GM23338 (cell line): ENCODE results near the gene DPF3. TPM values are rescaled to one million over a fixed set of nuclear protein-coding genes. Genes with fewer than 3 reads are reported as not detected.

Experiments
- ATAC-seq: fragments of 200-7000 bp; cut with Tn5 transposase; 3 replicates; pipeline ENCODE4 v1.9.1; 2020
- DNase-seq: peaks from one replicate; pipeline ENCODE4 v3.0.0-alpha.2; 2015; ENCODE audit warnings: low spot score
- H2AFZ ChIP-seq: fragments of 200-600 bp; sonication (generic); 2 replicates; pipeline ENCODE4 v1.8.0; 2016; ENCODE audit warnings: antibody characterized with exemption, mild to moderate bottlenecking, moderate library complexity
- H3F3A ChIP-seq: fragments of 200-600 bp; sonication (generic); replicated peaks from 2 replicates; pipeline ENCODE4 v1.8.0; 2017; ENCODE audit warnings: antibody characterized with exemption, mixed run types, low read depth
- H3K27ac ChIP-seq: fragments of 200-600 bp; sonication (generic); 2 replicates; pipeline ENCODE4 v1.6.1; 2016; ENCODE audit warnings: low read depth
- H3K27me3 ChIP-seq: fragments of 200-600 bp; sonication (generic); 2 replicates; pipeline ENCODE4 v1.8.0; 2016; ENCODE audit warnings: mild to moderate bottlenecking, mixed run types, moderate library complexity; ENCODE audit not compliant: insufficient read depth
- H3K36me3 ChIP-seq: fragments of 200-600 bp; sonication (generic); 2 replicates; pipeline ENCODE4 v1.8.0; 2016; ENCODE audit warnings: mild to moderate bottlenecking; ENCODE audit not compliant: insufficient read depth
- H3K4me1 ChIP-seq: fragments of 200-600 bp; sonication (generic); 2 replicates; pipeline ENCODE4 v1.8.0; 2016; ENCODE audit warnings: mild to moderate bottlenecking, moderate library complexity; ENCODE audit not compliant: insufficient read depth
- H3K4me2 ChIP-seq: fragments of 200-600 bp; sonication (generic); 2 replicates; pipeline ENCODE4 v1.7.1; 2017; ENCODE audit warnings: mixed run types
- H3K4me3 ChIP-seq: fragments of 200-600 bp; sonication (generic); 2 replicates; pipeline ENCODE4 v1.6.1; 2016; ENCODE audit warnings: mixed run types
- H3K79me2 ChIP-seq: fragments of 200-600 bp; sonication (generic); replicated peaks from 2 replicates; pipeline ENCODE4 v1.8.0; 2017; ENCODE audit warnings: mild to moderate bottlenecking; ENCODE audit not compliant: insufficient read depth
- H3K9me2 ChIP-seq: fragments of 200-600 bp; sonication (generic); 2 replicates; pipeline ENCODE4 v1.8.0; 2017; ENCODE audit not compliant: insufficient read depth
- H4K20me1 ChIP-seq: fragments of 200-600 bp; sonication (generic); replicated peaks from 2 replicates; pipeline ENCODE4 v1.8.0; 2017; ENCODE audit warnings: mild to moderate bottlenecking; ENCODE audit not compliant: insufficient read depth
- H3K27ac Mint-ChIP-seq: 2 replicates; pipeline ENCODE4 v1.8.0; 2020; ENCODE audit warnings: inconsistent platforms, mild to moderate bottlenecking, moderate library complexity, mixed read lengths
- H3K27me3 Mint-ChIP-seq: 3 replicates; pipeline ENCODE4 v1.8.0; 2022; ENCODE audit warnings: low read depth, mild to moderate bottlenecking, moderate library complexity, mixed read lengths, inconsistent platforms; ENCODE audit not compliant: insufficient read depth, poor library complexity
- H3K36me3 Mint-ChIP-seq: 3 replicates; pipeline ENCODE4 v1.8.0; 2021; ENCODE audit warnings: low read depth, mild to moderate bottlenecking, inconsistent platforms, moderate library complexity, mixed read lengths
- H3K4me1 Mint-ChIP-seq: 3 replicates; pipeline ENCODE4 v1.8.0; 2020; ENCODE audit warnings: mild to moderate bottlenecking, inconsistent platforms, mixed read lengths
- H3K4me3 Mint-ChIP-seq: 3 replicates; pipeline ENCODE4 v1.8.0; 2021; ENCODE audit warnings: moderate library complexity, mild to moderate bottlenecking, inconsistent platforms, mixed read lengths
- H3K9me3 Mint-ChIP-seq: 3 replicates; pipeline ENCODE4 v1.8.0; 2020; ENCODE audit warnings: moderate library complexity, mild to moderate bottlenecking, inconsistent platforms, mixed read lengths
- CREB1 ChIP-seq: fragments of 250-450 bp; sonication (Bioruptor Pico); IDR thresholded peaks from 2 replicates; pipeline ENCODE4 v1.5.0; 2020; ENCODE audit warnings: low read depth, mild to moderate bottlenecking, moderate library complexity
- EZH2phosphoT487 ChIP-seq: fragments of 200-600 bp; sonication (generic); IDR thresholded peaks from one replicate; pipeline ENCODE4 v1.8.1; 2018; ENCODE audit warnings: antibody characterized with exemption; ENCODE audit not compliant: unreplicated experiment
- JUNB ChIP-seq: IDR thresholded peaks from one replicate; pipeline ENCODE4 v1.6.1; 2016; ENCODE audit warnings: antibody characterized with exemption; ENCODE audit not compliant: unreplicated experiment
- POLR2AphosphoS5 ChIP-seq: IDR thresholded peaks from 2 replicates; pipeline ENCODE4 v1.6.1; 2016; ENCODE audit warnings: antibody characterized with exemption, low read depth
- STAT1 ChIP-seq: IDR thresholded peaks from one replicate; pipeline ENCODE4 v1.6.1; 2016; ENCODE audit warnings: antibody characterized with exemption; ENCODE audit not compliant: unreplicated experiment
- ZNF331 ChIP-seq: fragments of 250-450 bp; sonication (Bioruptor Pico); IDR thresholded peaks from 2 replicates; pipeline ENCODE4 v1.5.0; 2020; ENCODE audit warnings: low read depth, mild to moderate bottlenecking, moderate library complexity
- polyA plus RNA-seq: library from polyadenylated mRNA; unstranded; fragments of >200 nt; fragmentation: Nextera tagmentation; extraction: Ambion mirVana; gene quantifications from 2 replicates; pipeline ENCODE4 v1.2.1, GENCODE V29; 2016
- total RNA-seq: library from RNA; depleted of rRNA; stranded (reverse); fragments of >200 nt; shearing (Covaris generic); gene quantifications from 2 replicates; pipeline ENCODE4 v1.2.3, GENCODE V29; 2014
- TF ChIP-seq, protein P1 (sequence below): IDR thresholded peaks from one replicate; pipeline ENCODE4 v1.6.1; 2018; ENCODE audit warnings: antibody characterized with exemption; ENCODE audit not compliant: unreplicated experiment
- TF ChIP-seq, protein P2 (sequence below): IDR thresholded peaks from 2 replicates; pipeline ENCODE4 v1.6.1; 2016; ENCODE audit warnings: antibody characterized with exemption
- TF ChIP-seq, protein P3 (sequence below), 2 experiments: fragments of 200-600 bp in 1 of 2; sonication (generic) in 1 of 2; conservative IDR thresholded peaks; 2 replicates each; pipeline versions ENCODE4 v1.5.1 to v1.6.1; 2016 to 2017; ENCODE audit warnings: antibody characterized with exemption in 2 of 2, low read depth in 2 of 2, mild to moderate bottlenecking in 2 of 2, moderate library complexity in 1 of 2

DPF3 gene
- total and polyA plus RNA-seq, 2 experiments from 2014 or later = 0.18 to 1.0 TPM

DNA sequence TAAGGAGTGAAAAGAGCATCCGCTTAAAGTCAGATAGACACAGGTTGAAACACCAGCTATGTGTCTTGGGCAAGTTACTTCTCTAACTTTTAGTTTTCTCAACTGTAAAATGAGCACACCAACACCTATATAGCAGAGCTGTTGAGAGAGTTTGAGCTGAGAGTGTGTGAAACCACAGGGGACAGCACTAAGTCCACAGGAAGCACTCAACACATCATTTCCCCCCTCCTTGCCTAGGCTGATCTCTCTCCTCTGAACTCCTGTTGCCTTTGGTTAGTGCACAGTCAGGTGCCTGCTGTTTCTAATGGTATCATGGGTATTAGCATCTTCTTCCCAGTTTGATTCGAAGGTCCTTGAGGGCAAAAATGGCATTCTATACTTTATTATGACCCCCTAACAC is 176.7 kb downstream of the DPF3 start (continued):
- TF ChIP-seq, protein P1, sequence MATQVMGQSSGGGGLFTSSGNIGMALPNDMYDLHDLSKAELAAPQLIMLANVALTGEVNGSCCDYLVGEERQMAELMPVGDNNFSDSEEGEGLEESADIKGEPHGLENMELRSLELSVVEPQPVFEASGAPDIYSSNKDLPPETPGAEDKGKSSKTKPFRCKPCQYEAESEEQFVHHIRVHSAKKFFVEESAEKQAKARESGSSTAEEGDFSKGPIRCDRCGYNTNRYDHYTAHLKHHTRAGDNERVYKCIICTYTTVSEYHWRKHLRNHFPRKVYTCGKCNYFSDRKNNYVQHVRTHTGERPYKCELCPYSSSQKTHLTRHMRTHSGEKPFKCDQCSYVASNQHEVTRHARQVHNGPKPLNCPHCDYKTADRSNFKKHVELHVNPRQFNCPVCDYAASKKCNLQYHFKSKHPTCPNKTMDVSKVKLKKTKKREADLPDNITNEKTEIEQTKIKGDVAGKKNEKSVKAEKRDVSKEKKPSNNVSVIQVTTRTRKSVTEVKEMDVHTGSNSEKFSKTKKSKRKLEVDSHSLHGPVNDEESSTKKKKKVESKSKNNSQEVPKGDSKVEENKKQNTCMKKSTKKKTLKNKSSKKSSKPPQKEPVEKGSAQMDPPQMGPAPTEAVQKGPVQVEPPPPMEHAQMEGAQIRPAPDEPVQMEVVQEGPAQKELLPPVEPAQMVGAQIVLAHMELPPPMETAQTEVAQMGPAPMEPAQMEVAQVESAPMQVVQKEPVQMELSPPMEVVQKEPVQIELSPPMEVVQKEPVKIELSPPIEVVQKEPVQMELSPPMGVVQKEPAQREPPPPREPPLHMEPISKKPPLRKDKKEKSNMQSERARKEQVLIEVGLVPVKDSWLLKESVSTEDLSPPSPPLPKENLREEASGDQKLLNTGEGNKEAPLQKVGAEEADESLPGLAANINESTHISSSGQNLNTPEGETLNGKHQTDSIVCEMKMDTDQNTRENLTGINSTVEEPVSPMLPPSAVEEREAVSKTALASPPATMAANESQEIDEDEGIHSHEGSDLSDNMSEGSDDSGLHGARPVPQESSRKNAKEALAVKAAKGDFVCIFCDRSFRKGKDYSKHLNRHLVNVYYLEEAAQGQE = no peak

DNA sequence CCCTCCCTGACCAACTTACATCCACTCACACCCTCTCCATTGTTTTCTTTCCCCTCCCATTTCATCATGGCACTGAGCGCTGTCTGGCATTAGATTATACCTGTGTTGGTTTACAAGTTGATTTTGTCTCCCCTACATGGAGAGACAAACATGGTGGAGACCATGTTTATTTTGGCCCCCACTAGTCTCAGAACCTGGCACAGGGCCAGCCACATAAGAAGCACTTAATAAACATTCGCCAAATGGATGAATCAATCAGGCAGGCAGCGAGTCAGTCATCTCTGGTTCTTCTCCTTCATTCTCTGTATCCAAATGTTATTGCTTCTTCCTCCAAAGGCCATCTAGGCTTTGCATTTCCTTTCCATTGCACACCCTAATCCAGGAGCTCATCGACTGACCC is 177.4 kb downstream of the DPF3 start:
- TF ChIP-seq CREB1 (CRISPR knock-in tag) = no peak
- no peak for TF ChIP-seq POLR2AphosphoS5
- no peak for TF ChIP-seq STAT1
- TF ChIP-seq EZH2phosphoT487 = no peak
- no peak overlapping the region for H3K27ac Mint-ChIP-seq
- ATAC-seq = no peak
- no peaks in the 10 kb centered on the region for H3F3A ChIP-seq
- no peak overlapping the region for H3K27ac ChIP-seq
- H3K36me3 Mint-ChIP-seq = no peaks in the 10 kb centered on the region; the same call in 2 of the 3 replicates
- no peaks in the 10 kb centered on the region for H3K79me2 ChIP-seq
- no peaks in the 10 kb centered on the region for H3K27me3 ChIP-seq
- H3K27me3 Mint-ChIP-seq = peaks cover 5% of the 10 kb centered on the region
- H4K20me1 ChIP-seq = no peaks in the 10 kb centered on the region
- H3K4me1 Mint-ChIP-seq = peaks cover 2% of the 10 kb centered on the region; the same call in 2 of the 3 replicates
- no peak overlapping the region for H3K4me2 ChIP-seq
- DNase-seq = no peak
- H3K9me3 Mint-ChIP-seq = no peaks in the 10 kb centered on the region
- no peak overlapping the region for H3K4me3 ChIP-seq
- no peaks in the 10 kb centered on the region for H3K4me1 ChIP-seq
- H2AFZ ChIP-seq = no peak overlapping the region
- no peaks in the 10 kb centered on the region for H3K9me2 ChIP-seq
- H3K36me3 ChIP-seq = no peaks in the 10 kb centered on the region
- no peak overlapping the region for H3K4me3 Mint-ChIP-seq

DNA sequence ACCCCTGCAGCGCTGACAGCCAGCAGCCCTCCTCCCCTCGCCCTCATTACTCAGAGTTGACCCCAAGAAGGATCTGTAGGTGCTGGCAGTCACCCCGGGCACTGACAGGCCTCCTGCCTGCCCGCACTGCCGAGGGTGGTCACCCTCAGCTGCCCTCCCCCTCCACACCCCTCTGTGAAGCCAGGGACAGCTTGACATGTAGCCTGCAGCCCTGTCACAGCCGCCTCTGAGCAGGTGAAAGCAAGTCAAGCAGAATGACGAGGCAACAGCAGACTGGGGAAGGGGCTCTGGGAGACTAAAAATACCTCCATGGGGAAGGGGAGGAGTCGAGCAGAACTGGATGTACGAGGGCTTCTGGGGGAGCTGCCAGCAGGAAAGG is 178.1 kb downstream of the DPF3 start:
- Histone ChIP-seq H2AFZ (no peak overlapping the region), H3K4me2 (no peak overlapping the region), H3K4me1 (no peaks in the 10 kb centered on the region), H3K27me3 (no peaks in the 10 kb centered on the region), H3F3A (no peaks in the 10 kb centered on the region), H3K36me3 (no peaks in the 10 kb centered on the region), H4K20me1 (no peaks in the 10 kb centered on the region), H3K9me2 (no peaks in the 10 kb centered on the region), H3K4me3 (no peak overlapping the region), H3K27ac (no peak overlapping the region), H3K79me2 (no peaks in the 10 kb centered on the region)
- Mint-ChIP-seq H3K4me1 (peaks cover 2% of the 10 kb centered on the region; the same call in 2 of the 3 replicates), H3K27me3 (peaks cover 5% of the 10 kb centered on the region), H3K27ac (no peak overlapping the region), H3K4me3 (no peak overlapping the region), H3K9me3 (no peaks in the 10 kb centered on the region), H3K36me3 (no peaks in the 10 kb centered on the region; the same call in 2 of the 3 replicates)
- TF ChIP-seq STAT1 (no peak), JUNB (no peak), ZNF331 (CRISPR knock-in tag) (no peak)
- TF ChIP-seq, protein P2, sequence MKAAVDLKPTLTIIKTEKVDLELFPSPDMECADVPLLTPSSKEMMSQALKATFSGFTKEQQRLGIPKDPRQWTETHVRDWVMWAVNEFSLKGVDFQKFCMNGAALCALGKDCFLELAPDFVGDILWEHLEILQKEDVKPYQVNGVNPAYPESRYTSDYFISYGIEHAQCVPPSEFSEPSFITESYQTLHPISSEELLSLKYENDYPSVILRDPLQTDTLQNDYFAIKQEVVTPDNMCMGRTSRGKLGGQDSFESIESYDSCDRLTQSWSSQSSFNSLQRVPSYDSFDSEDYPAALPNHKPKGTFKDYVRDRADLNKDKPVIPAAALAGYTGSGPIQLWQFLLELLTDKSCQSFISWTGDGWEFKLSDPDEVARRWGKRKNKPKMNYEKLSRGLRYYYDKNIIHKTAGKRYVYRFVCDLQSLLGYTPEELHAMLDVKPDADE = no peak
- TF ChIP-seq, protein P1 = no peak
- TF ChIP-seq, protein P3, sequence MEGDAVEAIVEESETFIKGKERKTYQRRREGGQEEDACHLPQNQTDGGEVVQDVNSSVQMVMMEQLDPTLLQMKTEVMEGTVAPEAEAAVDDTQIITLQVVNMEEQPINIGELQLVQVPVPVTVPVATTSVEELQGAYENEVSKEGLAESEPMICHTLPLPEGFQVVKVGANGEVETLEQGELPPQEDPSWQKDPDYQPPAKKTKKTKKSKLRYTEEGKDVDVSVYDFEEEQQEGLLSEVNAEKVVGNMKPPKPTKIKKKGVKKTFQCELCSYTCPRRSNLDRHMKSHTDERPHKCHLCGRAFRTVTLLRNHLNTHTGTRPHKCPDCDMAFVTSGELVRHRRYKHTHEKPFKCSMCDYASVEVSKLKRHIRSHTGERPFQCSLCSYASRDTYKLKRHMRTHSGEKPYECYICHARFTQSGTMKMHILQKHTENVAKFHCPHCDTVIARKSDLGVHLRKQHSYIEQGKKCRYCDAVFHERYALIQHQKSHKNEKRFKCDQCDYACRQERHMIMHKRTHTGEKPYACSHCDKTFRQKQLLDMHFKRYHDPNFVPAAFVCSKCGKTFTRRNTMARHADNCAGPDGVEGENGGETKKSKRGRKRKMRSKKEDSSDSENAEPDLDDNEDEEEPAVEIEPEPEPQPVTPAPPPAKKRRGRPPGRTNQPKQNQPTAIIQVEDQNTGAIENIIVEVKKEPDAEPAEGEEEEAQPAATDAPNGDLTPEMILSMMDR (conservative IDR thresholded peaks at IDR 0.05; ENCODE audit: low read depth in 2 of 2) = no peak
- DNase-seq = no peak
- no peak for ATAC-seq
